ENCODE data around the gene RHEBL1.

Gene RHEBL1

DNA sequence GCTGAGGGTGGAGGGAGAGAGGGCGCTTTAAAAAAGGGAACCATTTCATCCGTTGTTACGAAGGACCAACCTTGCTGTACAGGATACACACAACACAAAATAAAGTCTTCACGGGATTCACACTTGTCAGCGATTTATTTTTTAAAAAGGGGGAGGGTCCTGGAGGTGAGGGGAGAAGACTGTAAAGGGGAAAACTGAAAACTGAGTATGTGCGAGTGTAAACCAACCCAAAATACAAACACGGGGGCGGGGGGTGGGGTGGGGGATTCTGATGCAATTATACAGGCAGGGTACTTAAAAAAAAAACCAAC, 50.7 kb downstream of the RHEBL1 start:
- DNase-seq = no peak

DNA sequence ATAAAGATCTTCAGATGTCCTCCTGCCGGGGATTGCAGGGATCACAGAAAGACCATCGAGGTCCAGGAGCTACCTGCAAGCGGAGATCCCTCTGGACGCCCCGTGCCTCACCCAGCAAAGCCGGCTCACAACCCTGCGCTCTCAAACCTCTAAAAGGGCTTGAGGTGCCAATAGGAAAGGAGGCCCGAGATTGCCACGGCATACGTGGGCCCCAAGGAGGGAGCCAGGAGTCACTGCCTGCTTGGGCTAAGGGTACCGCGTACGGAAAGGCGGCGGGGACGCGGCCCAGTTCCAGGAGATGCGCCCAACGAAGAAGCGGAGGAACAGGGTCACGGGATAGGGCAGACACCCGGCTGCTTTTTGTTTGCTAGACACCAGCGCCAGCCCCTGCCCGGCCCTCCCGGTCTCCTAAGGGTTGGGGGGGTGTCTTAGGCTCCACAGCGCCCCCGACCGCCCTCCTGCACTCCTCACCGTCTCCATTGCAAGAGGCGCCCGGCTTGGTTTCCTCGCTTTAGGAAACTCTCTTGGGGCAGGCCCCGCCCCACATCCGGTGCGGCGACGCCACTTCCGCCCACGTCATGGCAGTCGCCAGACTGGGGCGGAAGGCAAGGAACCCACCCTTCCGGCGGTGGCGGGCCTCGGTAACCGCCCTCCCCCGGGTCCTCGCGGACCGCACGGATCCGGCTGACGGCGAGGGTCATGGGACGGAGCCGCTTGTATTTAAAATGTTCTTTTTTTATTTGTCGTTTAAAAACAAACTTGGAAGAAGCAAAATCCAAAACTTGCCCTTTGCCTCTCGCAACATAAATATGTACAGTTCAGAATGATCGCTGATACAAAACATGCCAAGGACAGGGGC, 51.3 kb downstream of the RHEBL1 start, which contains the start of gene PRKAG1:
TSS of gene PRKAG1 (minus strand) at position 516 of the 859 bp plus-strand sequence. CDS start at position 480, 36 bp downstream.
- DNase-seq = peak; percentile 98

DNA sequence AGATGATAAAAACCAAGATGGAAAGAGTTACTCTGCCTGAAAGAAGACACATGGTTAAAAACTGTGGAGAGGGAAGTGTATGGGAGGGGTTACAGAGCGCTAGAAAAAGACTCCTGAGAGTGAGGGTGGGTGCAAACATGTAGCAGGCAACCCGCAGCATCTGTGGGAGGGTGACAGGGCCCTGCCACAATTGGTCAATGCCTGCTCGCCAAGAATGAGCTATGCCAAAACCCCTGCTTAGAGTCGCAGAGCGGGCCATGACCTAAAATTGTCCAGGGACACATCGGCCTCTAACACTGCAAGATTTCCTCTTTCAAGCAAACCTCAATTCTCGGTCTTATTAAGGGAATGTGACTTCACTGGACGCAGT, 51.9 kb downstream of the RHEBL1 start:
- peak; percentile 44 for DNase-seq

DNA sequence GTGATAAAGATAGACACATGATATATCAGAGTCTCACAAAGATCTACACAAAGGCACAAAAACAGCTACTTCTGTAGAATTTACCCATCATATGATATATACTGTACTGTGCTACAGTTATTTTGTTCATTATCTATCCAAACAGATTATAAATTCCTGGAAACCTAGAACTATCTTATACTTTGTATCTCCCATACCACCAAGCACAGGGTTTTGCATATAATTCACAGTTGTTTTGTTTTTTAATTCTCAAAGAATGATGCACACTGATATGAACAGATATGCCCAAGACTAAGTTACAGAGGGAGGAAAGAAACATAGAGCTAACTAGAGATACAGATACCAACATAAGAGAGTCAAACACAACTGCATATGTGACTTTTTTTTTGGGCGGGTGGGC, 54.6 kb downstream of the RHEBL1 start:
- DNase-seq = no peak

Measured in fibroblast of skin of right biceps (primary cell).